ENCODE results near the gene THADA. TPM values are rescaled to one million over a fixed set of nuclear protein-coding genes. Genes with fewer than 3 reads are reported as not detected.
A peak's percentile ranks its signal among the peaks of the same experiment; 100 is the strongest.

Gene THADA
- total RNA-seq, 1 experiment from 2014 or later, result 37.4 TPM

DNA sequence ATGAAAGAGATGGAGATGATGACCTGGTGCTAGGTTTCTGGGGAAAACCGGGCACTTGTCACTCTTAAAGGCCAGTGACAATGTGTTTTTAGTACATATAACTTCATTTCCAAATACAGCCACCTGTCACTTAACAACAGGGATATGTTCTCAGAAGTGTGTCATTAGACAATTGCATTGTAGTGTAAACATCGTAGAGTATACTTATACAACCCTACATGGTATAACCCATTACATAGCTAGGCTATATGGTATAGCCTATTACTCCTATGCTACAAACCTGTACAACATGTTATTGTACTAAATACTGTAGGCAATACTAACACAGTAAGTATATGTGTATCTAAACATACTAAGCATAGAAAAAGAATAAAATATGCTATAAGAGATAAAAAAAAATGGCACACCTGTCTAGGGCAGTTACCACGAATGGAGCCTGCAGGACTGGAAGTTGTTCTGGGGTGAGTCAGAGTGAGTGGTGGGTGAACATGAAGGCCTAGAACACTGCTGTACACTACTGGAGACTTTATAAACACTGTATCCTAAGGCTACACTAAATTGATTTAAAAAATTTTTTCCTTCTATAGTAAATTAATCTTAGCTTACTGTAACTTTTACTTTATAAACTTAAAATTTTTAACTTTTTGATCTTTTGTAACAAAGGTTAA is 123.2 kb downstream of the THADA start:
- DNase-seq, result no peak
- H3K27me3 ChIP-seq, result no peaks in the 10 kb centered on the region
- peaks cover 8% of the 10 kb centered on the region; the same call in 1 of the 2 replicates for H3K36me3 ChIP-seq
- H3K9me3 ChIP-seq, result no peaks in the 10 kb centered on the region
- H3K4me3 ChIP-seq, result no peak overlapping the region

DNA sequence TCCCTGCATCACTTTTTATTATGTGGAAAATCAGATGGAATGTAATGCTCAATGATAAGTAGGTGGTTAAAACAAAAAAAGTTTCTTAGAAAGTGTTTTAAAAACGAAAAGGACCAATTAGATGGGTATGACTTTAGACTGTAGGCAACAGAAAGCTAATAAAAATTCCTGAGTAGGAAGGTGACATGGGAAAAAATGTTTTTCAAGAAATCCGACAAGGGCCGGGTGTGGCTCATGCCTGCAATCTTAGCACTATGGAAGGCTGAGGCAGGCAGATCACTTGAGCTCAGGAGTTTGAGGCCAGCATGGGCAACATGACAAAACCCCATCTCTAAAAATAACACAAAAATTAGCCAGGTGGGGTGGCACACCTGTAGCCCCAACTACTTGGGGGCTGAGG is 126.1 kb downstream of the THADA start:
- no peak for DNase-seq
- no peaks in the 10 kb centered on the region for H3K9me3 ChIP-seq
- no peaks in the 10 kb centered on the region for H3K27me3 ChIP-seq
- H3K36me3 ChIP-seq, result peaks cover 7% of the 10 kb centered on the region; the same call in 1 of the 2 replicates
- H3K4me3 ChIP-seq, result no peak overlapping the region

DNA sequence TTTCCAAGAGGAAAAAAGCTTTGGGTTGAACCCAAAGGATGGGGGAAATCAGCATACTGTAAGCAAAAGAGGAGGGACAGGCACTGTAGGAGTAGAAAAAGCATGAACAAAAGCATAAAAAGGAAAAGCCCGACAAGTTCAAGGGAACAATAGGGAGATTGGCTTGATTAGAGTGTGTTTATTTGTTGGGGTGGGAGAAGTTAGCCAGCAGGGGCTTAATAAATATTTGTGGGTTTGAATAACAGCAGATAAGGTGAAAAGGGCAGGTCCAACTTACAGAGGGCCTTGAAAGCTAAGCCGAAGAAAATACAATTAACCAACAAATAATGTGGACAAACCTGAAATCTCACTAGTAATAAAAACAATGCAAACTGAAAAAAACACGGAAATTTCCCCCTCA is 126.7 kb downstream of the THADA start:
- Histone ChIP-seq H3K4me3 (no peak overlapping the region), H3K27me3 (no peaks in the 10 kb centered on the region), H3K36me3 (peaks cover 7% of the 10 kb centered on the region; the same call in 1 of the 2 replicates), H3K9me3 (no peaks in the 10 kb centered on the region)
- DNase-seq, result no peak

DNA sequence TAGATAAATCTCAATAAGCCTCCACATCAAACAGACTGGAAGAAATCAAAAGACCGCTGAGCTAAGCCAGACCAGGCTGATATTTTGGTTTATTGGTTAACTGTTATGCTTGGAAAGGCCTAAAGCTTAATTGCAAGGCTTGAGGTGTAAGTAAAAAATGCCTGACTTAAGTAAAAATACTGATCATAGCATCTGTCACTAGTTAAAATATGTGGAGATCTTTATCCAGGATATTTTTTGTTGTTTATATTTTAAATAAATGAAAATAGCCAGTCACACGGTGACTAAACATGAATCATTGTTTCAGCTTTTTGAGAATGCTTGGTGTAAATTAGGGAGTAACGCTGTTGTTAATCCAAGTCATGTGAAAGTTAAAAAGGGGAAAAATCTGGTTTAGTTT is 127.9 kb downstream of the THADA start:
- DNase-seq, result peak; percentile 8
- H3K9me3 ChIP-seq, result no peaks in the 10 kb centered on the region
- peaks cover 3% of the 10 kb centered on the region; the same call in 1 of the 2 replicates for H3K36me3 ChIP-seq
- H3K27me3 ChIP-seq, result no peaks in the 10 kb centered on the region
- no peak overlapping the region for H3K4me3 ChIP-seq

DNA sequence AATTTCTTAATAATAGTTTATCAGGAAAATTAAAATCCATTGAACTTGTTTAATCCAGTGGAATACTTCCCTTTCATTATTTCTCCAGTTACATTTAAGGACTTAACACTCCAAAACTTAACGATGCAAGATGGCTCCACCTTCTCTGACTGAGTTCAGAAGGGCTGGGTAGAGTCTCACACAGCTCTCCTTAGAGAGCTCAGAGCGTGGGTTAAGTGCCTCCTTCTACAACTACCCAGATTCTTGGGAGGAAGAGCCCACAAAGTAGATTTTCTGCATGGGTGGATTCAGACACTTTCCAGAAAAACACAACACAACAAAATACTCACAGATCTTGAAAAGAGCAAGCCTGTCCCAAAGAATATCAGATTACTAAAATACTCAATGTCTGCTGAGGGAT is 130.6 kb downstream of the THADA start:
- Histone ChIP-seq H3K27me3 (no peaks in the 10 kb centered on the region), H3K36me3 (no peaks in the 10 kb centered on the region), H3K4me3 (no peak overlapping the region), H3K9me3 (no peaks in the 10 kb centered on the region)
- no peak for DNase-seq

DNA sequence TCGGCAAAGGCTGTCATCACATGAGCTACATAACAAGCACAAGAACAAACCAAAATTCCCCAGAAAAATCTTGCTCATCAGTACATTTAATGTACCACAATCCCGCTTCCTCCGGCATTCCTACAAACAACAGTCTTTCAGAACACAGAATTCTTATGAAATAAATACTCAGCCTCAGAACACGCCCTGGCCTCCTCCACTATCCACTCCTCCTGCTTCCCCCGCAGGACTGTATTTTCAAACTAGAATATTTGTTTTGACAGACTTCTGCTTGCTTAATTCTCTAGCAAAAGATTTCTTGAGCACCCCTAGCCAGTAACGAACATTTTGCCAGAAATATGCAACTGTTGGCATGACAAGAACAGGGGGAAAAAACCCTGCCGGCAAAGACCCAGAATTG is 131.2 kb downstream of the THADA start:
- DNase-seq, result peak; percentile 16
- Histone ChIP-seq H3K27me3 (no peaks in the 10 kb centered on the region), H3K9me3 (no peaks in the 10 kb centered on the region), H3K4me3 (no peak overlapping the region), H3K36me3 (no peaks in the 10 kb centered on the region)

DNA sequence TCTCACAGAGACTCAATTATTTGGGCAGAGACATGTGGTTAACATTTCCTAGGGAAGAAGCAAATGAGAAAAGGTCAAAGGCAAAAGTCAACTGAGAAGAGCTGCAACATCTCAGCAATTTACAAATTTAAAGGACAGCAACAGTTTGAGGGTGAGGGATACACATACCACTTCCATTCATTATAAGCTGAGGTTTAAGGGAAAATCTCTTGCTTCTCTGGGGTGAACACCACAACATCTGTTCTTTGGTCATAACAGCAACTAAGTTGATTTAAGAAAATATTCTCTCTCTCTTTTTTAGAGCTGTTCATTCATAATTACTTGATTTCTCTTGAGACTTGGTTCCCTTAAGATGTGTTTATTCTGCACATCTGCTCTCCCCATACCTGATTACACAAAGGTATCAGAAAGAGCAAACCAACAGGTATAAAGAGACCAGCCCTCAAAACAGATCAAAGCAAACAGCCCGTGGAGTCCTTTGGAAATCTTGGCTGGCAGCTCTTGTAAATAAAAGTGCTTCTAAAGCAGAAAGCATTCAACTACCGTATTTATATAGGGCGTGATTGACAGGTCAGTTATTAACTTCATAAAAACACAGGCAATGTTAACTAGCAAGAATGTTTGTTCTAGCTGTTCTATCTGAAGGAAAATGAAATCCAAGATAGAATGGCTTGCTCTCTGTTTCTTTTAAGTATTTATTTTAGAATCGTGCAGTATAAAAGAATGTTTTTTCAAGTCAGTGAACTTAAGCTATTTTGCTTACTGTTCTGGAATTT is 132.8 kb downstream of the THADA start:
- Histone ChIP-seq H3K36me3 (no peaks in the 10 kb centered on the region; the same call in 1 of the 2 replicates), H3K4me3 (no peak overlapping the region), H3K9me3 (no peaks in the 10 kb centered on the region), H3K27me3 (no peaks in the 10 kb centered on the region)
- no peak for DNase-seq

DNA sequence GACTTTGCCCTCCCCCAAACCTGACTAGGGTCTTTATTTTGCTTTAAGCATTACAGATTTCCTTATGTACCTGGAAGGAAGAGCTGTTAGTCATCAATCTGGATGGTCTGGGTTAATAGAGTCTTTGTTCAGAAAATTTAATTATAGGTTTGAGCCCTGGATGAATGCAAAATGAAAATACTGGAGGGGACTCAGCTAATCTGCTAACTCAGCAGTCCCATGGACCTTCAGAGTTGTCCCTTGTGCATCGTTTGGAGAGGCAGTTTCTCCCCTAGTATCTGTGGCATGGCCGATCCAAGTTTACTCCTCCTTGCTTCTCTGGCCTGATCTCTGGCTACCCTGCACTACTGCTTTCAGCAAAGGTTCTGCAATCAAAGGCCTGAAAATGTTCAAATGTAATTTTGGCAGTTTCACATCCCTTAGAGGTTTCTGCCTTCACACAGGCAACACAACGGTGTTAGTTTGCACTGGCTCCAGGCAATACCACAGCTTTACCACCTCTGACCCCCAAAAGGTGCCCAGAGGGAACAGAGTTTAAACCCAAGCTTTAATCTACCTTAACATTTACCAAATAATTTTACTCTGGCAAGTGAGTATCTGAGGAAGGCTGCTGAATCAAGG is 134.3 kb downstream of the THADA start:
- H3K9me3 ChIP-seq, result no peaks in the 10 kb centered on the region
- no peak for DNase-seq
- H3K36me3 ChIP-seq, result no peaks in the 10 kb centered on the region; the same call in none of the 2 replicates
- no peaks in the 10 kb centered on the region for H3K27me3 ChIP-seq
- H3K4me3 ChIP-seq, result no peak overlapping the region

DNA sequence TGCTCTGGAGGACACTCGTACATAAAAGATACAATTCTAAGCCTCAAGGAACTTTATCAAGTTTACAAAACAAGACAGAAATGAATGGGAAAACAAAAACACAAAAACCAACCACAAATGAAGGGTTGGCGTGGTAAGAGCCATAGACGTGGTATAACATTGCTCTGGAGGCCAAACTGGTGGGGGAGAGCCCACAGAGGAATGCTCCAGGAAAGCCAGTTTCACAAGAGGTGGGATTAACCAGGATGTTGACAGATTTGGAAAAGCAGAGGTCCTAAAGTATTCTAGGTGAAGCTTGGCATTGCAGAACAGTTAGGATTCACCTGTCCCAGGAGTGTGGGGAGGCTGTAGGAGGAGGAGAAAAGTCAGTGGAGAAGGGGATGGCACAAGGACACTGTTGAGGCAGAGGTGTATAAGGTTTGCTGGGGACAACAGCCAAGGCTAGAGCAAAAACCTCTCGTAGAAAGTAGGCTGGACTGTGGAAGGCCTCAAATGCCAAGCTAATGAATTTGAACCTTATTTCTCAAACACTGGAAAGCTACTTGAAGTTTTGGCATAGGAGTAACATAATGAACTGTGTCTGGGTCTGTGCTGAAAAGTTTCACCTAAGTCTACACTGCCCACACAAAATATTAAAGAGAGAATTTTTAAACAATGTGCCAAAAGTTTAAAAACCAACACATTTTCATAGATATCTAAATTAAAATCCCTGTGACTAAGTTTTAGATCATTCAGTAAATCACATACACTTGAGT is 135.1 kb downstream of the THADA start:
- no peak for DNase-seq
- no peaks in the 10 kb centered on the region; the same call in none of the 2 replicates for H3K36me3 ChIP-seq
- H3K4me3 ChIP-seq, result no peak overlapping the region
- H3K27me3 ChIP-seq, result no peaks in the 10 kb centered on the region
- H3K9me3 ChIP-seq, result no peaks in the 10 kb centered on the region

DNA sequence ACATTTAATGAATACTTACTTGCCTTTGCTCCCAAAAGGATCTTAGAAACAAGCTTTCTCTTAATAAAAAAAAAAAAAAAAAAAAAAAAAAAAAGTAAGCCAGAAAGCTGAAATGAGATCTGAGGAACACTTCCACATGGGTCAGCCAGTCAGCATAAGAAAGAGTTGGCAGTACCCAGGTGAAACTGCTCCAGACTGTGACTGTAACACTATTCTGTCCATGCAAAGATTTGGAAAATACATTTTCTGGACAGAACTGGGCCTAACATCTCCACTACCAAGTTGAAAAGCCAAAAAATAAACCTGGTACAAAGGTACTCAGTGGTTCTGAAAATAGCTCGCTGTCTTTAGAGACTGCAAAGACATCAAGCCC is 135.7 kb downstream of the THADA start:
- Histone ChIP-seq H3K27me3 (no peaks in the 10 kb centered on the region), H3K36me3 (no peaks in the 10 kb centered on the region; the same call in none of the 2 replicates), H3K9me3 (no peaks in the 10 kb centered on the region), H3K4me3 (no peak overlapping the region)
- no peak for DNase-seq

DNA sequence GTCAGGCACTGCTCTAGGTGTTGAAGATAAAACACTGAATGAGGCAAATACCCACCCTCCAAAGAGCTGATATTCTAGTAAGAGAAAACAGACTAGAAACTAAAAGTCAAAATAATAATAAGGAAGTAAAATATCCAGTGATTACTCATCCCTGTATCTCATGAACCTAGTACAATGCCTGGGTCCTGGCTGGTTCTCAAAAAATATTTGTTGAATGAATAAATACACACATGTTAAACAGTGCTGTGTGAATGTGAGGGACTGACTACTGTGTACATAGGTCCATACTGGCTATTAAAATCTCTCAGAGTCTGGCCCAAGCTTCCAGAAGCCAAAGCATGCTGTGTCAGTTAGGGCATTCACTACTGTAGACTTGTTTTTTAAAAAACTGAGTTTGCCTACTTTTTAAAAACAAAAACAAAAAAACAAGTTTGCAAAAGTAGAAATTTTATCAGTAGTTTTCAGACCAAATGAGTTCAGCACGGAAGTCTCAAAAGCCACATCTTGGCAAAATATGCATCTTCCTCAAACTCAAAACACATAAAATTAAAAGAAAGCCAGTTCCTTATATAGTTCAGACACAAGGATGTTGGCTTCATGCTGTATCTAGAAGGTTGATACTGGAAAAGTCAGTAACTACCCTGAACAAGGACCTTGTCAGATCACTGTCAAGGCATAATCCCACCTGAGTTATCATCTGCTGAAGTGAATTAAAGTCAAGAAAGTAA is 136.2 kb downstream of the THADA start:
- Histone ChIP-seq H3K9me3 (no peaks in the 10 kb centered on the region), H3K36me3 (no peaks in the 10 kb centered on the region; the same call in none of the 2 replicates), H3K4me3 (no peak overlapping the region), H3K27me3 (no peaks in the 10 kb centered on the region)
- peak; percentile 40 for DNase-seq

DNA sequence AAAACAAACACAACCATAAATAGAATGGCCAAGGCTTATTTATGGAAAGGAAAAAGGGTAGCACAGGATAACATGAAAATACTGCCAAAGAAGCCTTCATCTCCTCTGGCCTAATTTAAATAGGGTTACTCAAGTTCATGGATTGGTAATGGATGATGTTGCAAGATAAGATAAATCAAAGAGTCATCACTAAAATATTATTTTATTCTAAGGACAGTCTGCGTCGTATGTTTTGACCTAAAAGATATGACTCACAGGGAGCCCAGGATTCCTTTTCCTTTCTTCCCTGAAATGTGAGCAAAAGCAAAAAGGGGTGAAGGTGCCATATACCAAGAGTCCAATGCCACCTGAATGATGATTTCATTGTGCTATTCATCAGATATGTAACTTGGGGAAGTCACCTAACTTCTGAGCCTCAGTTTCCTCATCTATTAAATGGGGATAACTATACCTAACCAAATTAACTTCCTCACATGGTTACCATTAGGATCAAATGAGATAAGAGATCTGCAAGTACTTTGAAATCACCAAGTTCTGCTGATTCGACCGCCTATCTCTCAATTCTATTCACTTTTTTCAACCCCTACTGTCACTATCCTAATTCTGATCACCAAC is 137.7 kb downstream of the THADA start:
- Histone ChIP-seq H3K9me3 (no peaks in the 10 kb centered on the region), H3K27me3 (no peaks in the 10 kb centered on the region), H3K4me3 (no peak overlapping the region), H3K36me3 (peaks cover under 1% of the 10 kb centered on the region)
- no peak for DNase-seq

DNA sequence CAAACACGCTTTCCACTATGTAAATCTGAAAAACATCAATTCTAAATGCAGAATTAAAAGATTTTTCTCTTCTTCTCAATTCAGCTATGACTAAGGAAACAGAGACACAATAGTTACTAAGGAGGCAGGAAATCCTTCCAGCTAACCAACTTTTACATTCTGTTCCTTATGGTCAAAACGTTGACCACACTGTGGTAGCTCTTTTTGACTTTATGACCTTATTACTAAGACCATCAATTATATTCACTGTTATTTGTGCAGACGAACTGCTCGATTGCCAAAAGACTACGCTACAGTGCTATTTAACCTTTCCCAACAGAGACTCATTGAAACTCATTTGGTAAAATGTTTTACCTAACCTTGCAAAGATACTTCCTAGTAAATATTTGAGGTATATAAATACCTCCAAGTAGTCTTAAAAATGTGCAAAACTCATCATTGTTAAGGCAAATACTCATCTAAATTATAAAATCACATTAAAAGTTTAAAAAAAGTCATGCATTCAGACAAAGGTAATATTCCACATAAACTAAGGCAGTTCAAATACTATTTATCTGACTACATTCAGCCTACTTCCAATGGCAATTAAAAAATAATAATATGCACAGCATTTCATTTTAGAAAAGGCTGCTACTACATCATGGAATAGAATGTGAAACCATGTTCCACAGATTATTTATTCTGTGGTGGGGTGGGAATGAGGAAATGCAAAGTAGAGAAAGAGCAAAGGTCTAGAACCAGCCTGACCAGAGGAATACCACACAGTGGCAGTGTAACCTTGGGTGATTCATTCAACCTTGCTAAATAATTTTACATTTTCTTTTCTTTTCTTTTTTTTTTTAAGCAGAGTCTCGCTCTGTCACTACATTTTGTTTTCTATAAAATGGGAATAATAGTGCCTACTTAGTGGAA is 139.9 kb downstream of the THADA start:
- Histone ChIP-seq H3K9me3 (no peaks in the 10 kb centered on the region), H3K4me3 (no peak overlapping the region), H3K27me3 (no peaks in the 10 kb centered on the region), H3K36me3 (peaks cover 11% of the 10 kb centered on the region)
- no peak for DNase-seq

DNA sequence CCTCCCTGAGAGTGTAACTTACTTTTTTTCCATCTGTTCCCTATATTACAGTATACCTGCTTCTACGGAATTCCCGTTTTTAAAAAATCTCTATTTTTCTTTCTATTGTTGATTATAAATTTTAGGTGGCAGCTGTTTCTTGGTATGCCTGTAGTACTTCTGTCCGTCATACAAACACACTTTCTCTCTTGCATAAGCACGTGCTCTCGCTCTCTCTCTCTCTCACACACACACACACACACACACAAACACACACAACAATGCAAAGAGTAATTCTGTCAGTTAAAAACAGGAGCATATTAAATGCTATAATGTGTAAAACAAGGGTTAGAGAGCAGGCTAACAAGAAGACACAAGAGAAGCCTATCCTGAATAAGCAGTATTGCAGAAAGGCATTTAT is 140.5 kb downstream of the THADA start:
- Histone ChIP-seq H3K27me3 (no peaks in the 10 kb centered on the region), H3K9me3 (no peaks in the 10 kb centered on the region), H3K36me3 (peaks cover 13% of the 10 kb centered on the region), H3K4me3 (no peak overlapping the region)
- no peak for DNase-seq

DNA sequence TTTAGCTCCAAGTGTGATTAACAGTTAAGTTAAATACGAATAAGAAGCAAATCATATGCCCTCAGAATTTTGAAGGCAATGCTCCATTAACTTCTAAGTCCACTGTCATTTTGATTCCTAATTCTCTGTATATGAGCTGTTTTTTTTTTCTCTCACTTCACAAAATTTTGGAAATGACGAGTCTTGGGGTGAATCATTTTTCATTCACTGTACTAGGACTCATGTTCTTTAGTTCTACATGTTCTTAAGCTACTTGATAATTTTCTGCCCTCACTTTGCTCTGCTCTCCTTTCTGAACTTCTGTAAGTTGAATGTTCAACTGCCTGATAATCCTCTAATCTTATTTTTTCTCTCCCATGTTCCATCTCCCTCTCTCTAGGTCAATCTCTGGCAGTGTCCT is 141.0 kb downstream of the THADA start:
- peaks cover 16% of the 10 kb centered on the region for H3K36me3 ChIP-seq
- no peaks in the 10 kb centered on the region for H3K27me3 ChIP-seq
- no peak for DNase-seq

More for the DNA sequence above, 141.0 kb downstream of the THADA start:
- no peak overlapping the region for H3K4me3 ChIP-seq
- H3K9me3 ChIP-seq, result no peaks in the 10 kb centered on the region

Measured in MG63 (cell line).